HG03460 (cell line): ENCODE data around the gene ARID3B.
"Not testable (repeated sequence)": the region's sequence is repeated elsewhere in the genome, so short reads cannot be mapped to it uniquely, and the experiment has no call there.

ENCODE experiments used
- ATAC-seq: cut with Tn5 transposase; IDR thresholded peaks from one replicate; pipeline ENCODE4 v1.9.1; 2021; ENCODE audit not compliant: unreplicated experiment

ARID3B gene

GRCh38 chr15:74618841-74619596, 78.0 kb downstream of the ARID3B start:
- ATAC-seq, result no peak

GRCh38 chr15:74619916-74620635, 79.1 kb downstream of the ARID3B start:
- no peak for ATAC-seq

GRCh38 chr15:74620636-74621545, 79.9 kb downstream of the ARID3B start:
- ATAC-seq, result no peak

- ATAC-seq, result no peak
Measured at GRCh38 chr15:74621546-74621920, 80.5 kb downstream of the ARID3B start.

GRCh38 chr15:74621936-74622335, 80.9 kb downstream of the ARID3B start:
- no peak for ATAC-seq

- ATAC-seq, result no peak
Measured at GRCh38 chr15:74622758-74623157, 81.7 kb downstream of the ARID3B start.

GRCh38 chr15:74624020-74624602, 83.1 kb downstream of the ARID3B start:
- no peak for ATAC-seq

- ATAC-seq, result no peak
Measured at GRCh38 chr15:74625693-74626092, 84.7 kb downstream of the ARID3B start.

GRCh38 chr15:74626336-74626735, 85.3 kb downstream of the ARID3B start:
- no peak for ATAC-seq

- ATAC-seq, result peak; percentile 47
Measured at GRCh38 chr15:74626752-74627692, 86.0 kb downstream of the ARID3B start.

- ATAC-seq, result no peak
Measured at GRCh38 chr15:74627766-74628165, 86.7 kb downstream of the ARID3B start.

- no peak for ATAC-seq
Measured at GRCh38 chr15:74628199-74628598, 87.2 kb downstream of the ARID3B start.

- ATAC-seq, result no peak
Measured at GRCh38 chr15:74628949-74629348, 87.9 kb downstream of the ARID3B start.

GRCh38 chr15:74629696-74630095, 88.7 kb downstream of the ARID3B start:
- not testable (repeated sequence) for ATAC-seq

GRCh38 chr15:74630284-74631086, 89.5 kb downstream of the ARID3B start:
- ATAC-seq, result no peak

GRCh38 chr15:74631087-74631385, 90.0 kb downstream of the ARID3B start:
- ATAC-seq, result no peak

- ATAC-seq, result no peak
Measured at GRCh38 chr15:74631408-74631807, 90.4 kb downstream of the ARID3B start.

GRCh38 chr15:74631935-74632560, 91.0 kb downstream of the ARID3B start:
- no peak for ATAC-seq

- no peak for ATAC-seq
Measured at GRCh38 chr15:74632601-74633000, 91.6 kb downstream of the ARID3B start.
